GM12878 (cell line): ENCODE data around the gene HCN3. TPM values are rescaled to one million over a fixed set of nuclear protein-coding genes. Genes with fewer than 3 reads are reported as not detected.

Source experiments
- ATAC-seq: fragments of 200-7000 bp; cut with Tn5 transposase; 3 replicates; pipeline ENCODE4 v1.9.1; 2020; ENCODE audit warnings: mild to moderate bottlenecking, moderate library complexity
- BruUV-seq: library from RNA; stranded (reverse); fragments of 400-500 nt; replicated peaks from 2 replicates; lab custom pipeline; 2021; lab: Mats Ljungman, UMichigan
- CTCF ChIA-PET: fragments of 300-600 bp; sonication (Branson Sonifier 250); formaldehyde crosslinking; extraction: SDS; loops from one replicate; lab custom pipeline; 2021; ENCODE audit warnings: inconsistent platforms; lab: Yijun Ruan, JAX
- POLR2A ChIA-PET: fragments of 350-600 bp; formaldehyde crosslinking; extraction: SDS; loops from one replicate; lab custom pipeline; 2021; ENCODE audit warnings: inconsistent platforms; lab: Charles Lee
- RAD21 ChIA-PET: fragments of 300-600 bp; sonication (Branson Sonifier 250); formaldehyde crosslinking; loops from one replicate; lab custom pipeline; 2023; ENCODE audit warnings: antibody characterized with exemption; ENCODE audit not compliant: unreplicated experiment; lab: Charles Lee
- SMC1A ChIA-PET: fragments of 300-600 bp; sonication (Branson Sonifier 250); formaldehyde crosslinking; loops from one replicate; lab custom pipeline; 2023; ENCODE audit not compliant: unreplicated experiment, uncharacterized antibody; lab: Charles Lee
- DNase-seq: peaks from one replicate; pipeline ENCODE4 v3.0.0-alpha.2; 2011; ENCODE audit warnings: low read depth, low spot score
- FAIRE-seq: peaks from 3 replicates; lab custom pipeline; 2011; peaks lifted over from hg19 to GRCh38; lab: Jason Lieb, UNC
- H2AFZ ChIP-seq: 2 replicates; pipeline ENCODE4 v1.6.0; 2011; ENCODE audit warnings: low read depth, low read length, control low read depth; ENCODE audit not compliant: control insufficient read depth
- H3K27ac ChIP-seq: 2 replicates; pipeline ENCODE4 v1.5.1; 2011; ENCODE audit warnings: control low read depth; ENCODE audit not compliant: control insufficient read depth, insufficient read depth
- H3K27me3 ChIP-seq, 2 experiments: replicated peaks in 1 of 2; 2 replicates each; pipeline versions ENCODE4 v1.6.0 to v1.6.1; 2011; ENCODE audit warnings: low read length in 1 of 2; ENCODE audit not compliant: control insufficient read depth in 2 of 2, insufficient read depth in 2 of 2
- H3K36me3 ChIP-seq, 2 experiments: 2 replicates each; pipeline ENCODE4 v1.5.1; 2011; ENCODE audit warnings: low read length in 1 of 2; ENCODE audit not compliant: control insufficient read depth in 2 of 2, insufficient read depth in 2 of 2
- H3K4me1 ChIP-seq: 2 replicates; pipeline ENCODE4 v1.6.1; 2011; ENCODE audit warnings: mild to moderate bottlenecking, low read length, moderate library complexity, mixed read lengths; ENCODE audit not compliant: control insufficient read depth, insufficient read depth
- H3K4me2 ChIP-seq: 2 replicates; pipeline ENCODE4 v1.6.0; 2011; ENCODE audit warnings: control low read depth; ENCODE audit not compliant: control insufficient read depth, insufficient read depth
- H3K4me3 ChIP-seq: fragments of 200-600 bp; sonication (generic); 2 replicates; pipeline ENCODE4 v1.5.1; 2016
- H3K79me2 ChIP-seq: 2 replicates; pipeline ENCODE4 v1.6.0; 2011; ENCODE audit warnings: low read length; ENCODE audit not compliant: control insufficient read depth, insufficient read depth
- H3K9ac ChIP-seq: 2 replicates; pipeline ENCODE4 v1.8.0; 2011; ENCODE audit warnings: low read length, control low read depth, mixed read lengths; ENCODE audit not compliant: control insufficient read depth, insufficient read depth
- H3K9me3 ChIP-seq: replicated peaks from 3 replicates; pipeline ENCODE4 v1.5.1; 2011; ENCODE audit warnings: mild to moderate bottlenecking, low read length; ENCODE audit not compliant: control insufficient read depth, insufficient read depth
- H4K20me1 ChIP-seq: 2 replicates; pipeline ENCODE4 v1.6.0; 2011; ENCODE audit not compliant: control insufficient read depth, insufficient read depth
- EED ChIP-seq: sonication (generic); IDR thresholded peaks from 2 replicates; pipeline ENCODE4 v1.6.1; 2016; ENCODE audit warnings: antibody characterized with exemption, low read depth
- FOS ChIP-seq: IDR thresholded peaks from 3 replicates; pipeline ENCODE4 v1.6.1; 2011; ENCODE audit warnings: borderline replicate concordance; ENCODE audit not compliant: insufficient read length; ENCODE audit errors: extremely low read depth
- KDM1A ChIP-seq: fragments of 200-600 bp; sonication (generic); IDR thresholded peaks from 2 replicates; pipeline ENCODE4 v1.6.1; 2016; ENCODE audit warnings: borderline replicate concordance
- KLF5 ChIP-seq: fragments of 450-650 bp; IDR thresholded peaks from 2 replicates; pipeline ENCODE4 v1.6.1; 2014; ENCODE audit warnings: mild to moderate bottlenecking; ENCODE audit not compliant: partially characterized antibody
- NFXL1 ChIP-seq: fragments of 450-650 bp; IDR thresholded peaks from 2 replicates; pipeline ENCODE4 v1.6.1; 2017; ENCODE audit warnings: antibody characterized with exemption, mild to moderate bottlenecking, borderline replicate concordance
- NKRF ChIP-seq: fragments of 450-650 bp; conservative IDR thresholded peaks from 2 replicates; pipeline ENCODE4 v1.6.1; 2017; ENCODE audit warnings: mild to moderate bottlenecking, moderate library complexity
- RAD21 ChIP-seq: IDR thresholded peaks from 2 replicates; pipeline ENCODE4 v1.6.1; 2011; ENCODE audit warnings: mild to moderate bottlenecking, low read depth, low read length, moderate library complexity; ENCODE audit not compliant: insufficient read depth
- SIX5 ChIP-seq: IDR thresholded peaks from 2 replicates; pipeline ENCODE4 v1.6.1; 2011; ENCODE audit warnings: mild to moderate bottlenecking, low read depth, low read length, moderate library complexity; ENCODE audit not compliant: severe bottlenecking
- TARDBP ChIP-seq: IDR thresholded peaks from 2 replicates; pipeline ENCODE4 v1.6.1; 2016; ENCODE audit warnings: borderline replicate concordance
- TCF7 ChIP-seq: IDR thresholded peaks from 2 replicates; pipeline ENCODE4 v1.6.1; 2014; ENCODE audit warnings: antibody characterized with exemption, borderline replicate concordance
- WGBS: methylation state at CpG from one replicate; pipeline ENCODE4 v1.1.6; 2016; ENCODE audit warnings: low lambda C conversion rate; ENCODE audit not compliant: insufficient replicate concordance, insufficient coverage; ENCODE audit errors: missing lambda C conversion rate; 5-methylcytosine and 5-hydroxymethylcytosine counted together
- in situ Hi-C: fragments of 300-500 bp; cut with MboI; formaldehyde crosslinking; loops from 9 replicates; pipeline ENCODE4 v1.14.3; 2018; ENCODE audit warnings: mixed read lengths
- intact Hi-C: fragments of 100-400 bp; cut with micrococcal nuclease; formaldehyde crosslinking; loops from one replicate; pipeline ENCODE4 v1.14.2; 2022; ENCODE audit not compliant: unreplicated experiment
- polyA plus RNA-seq, 11 experiments: library from polyadenylated mRNA; depleted of rRNA in 4 of 11; unstranded in 6 of 11; stranded (reverse) in 5 of 11; fragments of >200 nt; fragmentation: Nextera tagmentation in 4 of 11; fragmentation: Illumina TruSeq in 1 of 11; extraction: Ambion mirVana in 4 of 11; extraction: Trizol in 1 of 11; gene quantifications; 1 replicate in 1 of 11; 2 replicates in 10 of 11; pipeline versions ENCODE4 v1.2.1 to v1.2.3, GENCODE V29; 2011 to 2016; ENCODE audit warnings: inconsistent platforms in 2 of 11, missing spikeins in 2 of 11, low read depth in 1 of 11
- total RNA-seq, 4 experiments: library from RNA; depleted of rRNA in 3 of 4; stranded (reverse); fragments of >200 nt in 3 of 4; fragmentation: Illumina TruSeq in 1 of 4; extraction: Trizol in 1 of 4; gene quantifications; 2 replicates each; pipeline versions ENCODE4 v1.2.1 to v1.2.3, GENCODE V29; 2013 to 2021
- TF ChIP-seq, protein P1 (sequence below): fragments of 450-650 bp; IDR thresholded peaks from 2 replicates; pipeline ENCODE4 v1.6.1; 2017; ENCODE audit warnings: borderline replicate concordance
- TF ChIP-seq, protein P2 (sequence below): IDR thresholded peaks from 2 replicates; pipeline ENCODE4 v1.6.1; 2012; ENCODE audit warnings: low read depth, low read length, improper control_type of control experiment
- TF ChIP-seq, protein P3 (sequence below): fragments of 450-650 bp; IDR thresholded peaks from 2 replicates; pipeline ENCODE4 v1.6.1; 2017; ENCODE audit warnings: mild to moderate bottlenecking, moderate library complexity

The HCN3 gene
- total and polyA plus RNA-seq, 10 of the 15 experiments (the other 5 are each of a cell fraction or from before 2014, with no cell fraction given), result 0.08 to 4.1 (median 1.8) TPM

DNA sequence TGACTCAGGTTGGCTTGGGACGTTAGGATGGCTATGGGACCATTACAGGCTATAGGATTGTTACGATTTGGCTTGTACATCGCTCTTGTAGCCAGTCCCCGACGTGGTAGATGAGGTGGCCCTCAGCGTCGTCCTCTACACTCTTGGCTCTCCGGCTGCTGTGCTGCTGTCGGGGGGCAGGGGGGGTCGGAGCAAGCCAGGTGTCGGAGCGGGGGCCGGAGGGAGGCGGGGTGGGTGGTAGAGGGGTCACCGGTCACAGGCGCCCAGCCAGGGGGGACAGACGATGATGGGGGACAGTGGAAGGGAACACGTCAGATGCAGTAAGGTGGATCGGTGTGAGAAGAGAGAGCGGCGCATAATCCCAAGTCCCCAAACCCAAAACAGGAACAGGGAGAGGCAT lies 8.6 kb upstream of the HCN3 start:
- intact Hi-C loops, result no loop called here
- no peak for DNase-seq
- no peaks in the 10 kb centered on the region for H3K9me3 ChIP-seq
- H3K4me2 ChIP-seq, result no peak overlapping the region
- TF ChIP-seq NFXL1, result no peak
- no peak for TF ChIP-seq NKRF
- no peak for TF ChIP-seq EED
- TF ChIP-seq TCF7, result no peak
- TF ChIP-seq, protein P1, sequence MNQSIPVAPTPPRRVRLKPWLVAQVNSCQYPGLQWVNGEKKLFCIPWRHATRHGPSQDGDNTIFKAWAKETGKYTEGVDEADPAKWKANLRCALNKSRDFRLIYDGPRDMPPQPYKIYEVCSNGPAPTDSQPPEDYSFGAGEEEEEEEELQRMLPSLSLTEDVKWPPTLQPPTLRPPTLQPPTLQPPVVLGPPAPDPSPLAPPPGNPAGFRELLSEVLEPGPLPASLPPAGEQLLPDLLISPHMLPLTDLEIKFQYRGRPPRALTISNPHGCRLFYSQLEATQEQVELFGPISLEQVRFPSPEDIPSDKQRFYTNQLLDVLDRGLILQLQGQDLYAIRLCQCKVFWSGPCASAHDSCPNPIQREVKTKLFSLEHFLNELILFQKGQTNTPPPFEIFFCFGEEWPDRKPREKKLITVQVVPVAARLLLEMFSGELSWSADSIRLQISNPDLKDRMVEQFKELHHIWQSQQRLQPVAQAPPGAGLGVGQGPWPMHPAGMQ, result no peak
- TF ChIP-seq FOS, result no peak
- no peak for TF ChIP-seq TARDBP
- TF ChIP-seq KLF5, result no peak
- TF ChIP-seq, protein P2, sequence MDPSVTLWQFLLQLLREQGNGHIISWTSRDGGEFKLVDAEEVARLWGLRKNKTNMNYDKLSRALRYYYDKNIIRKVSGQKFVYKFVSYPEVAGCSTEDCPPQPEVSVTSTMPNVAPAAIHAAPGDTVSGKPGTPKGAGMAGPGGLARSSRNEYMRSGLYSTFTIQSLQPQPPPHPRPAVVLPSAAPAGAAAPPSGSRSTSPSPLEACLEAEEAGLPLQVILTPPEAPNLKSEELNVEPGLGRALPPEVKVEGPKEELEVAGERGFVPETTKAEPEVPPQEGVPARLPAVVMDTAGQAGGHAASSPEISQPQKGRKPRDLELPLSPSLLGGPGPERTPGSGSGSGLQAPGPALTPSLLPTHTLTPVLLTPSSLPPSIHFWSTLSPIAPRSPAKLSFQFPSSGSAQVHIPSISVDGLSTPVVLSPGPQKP, result no peak
- TF ChIP-seq, protein P3, sequence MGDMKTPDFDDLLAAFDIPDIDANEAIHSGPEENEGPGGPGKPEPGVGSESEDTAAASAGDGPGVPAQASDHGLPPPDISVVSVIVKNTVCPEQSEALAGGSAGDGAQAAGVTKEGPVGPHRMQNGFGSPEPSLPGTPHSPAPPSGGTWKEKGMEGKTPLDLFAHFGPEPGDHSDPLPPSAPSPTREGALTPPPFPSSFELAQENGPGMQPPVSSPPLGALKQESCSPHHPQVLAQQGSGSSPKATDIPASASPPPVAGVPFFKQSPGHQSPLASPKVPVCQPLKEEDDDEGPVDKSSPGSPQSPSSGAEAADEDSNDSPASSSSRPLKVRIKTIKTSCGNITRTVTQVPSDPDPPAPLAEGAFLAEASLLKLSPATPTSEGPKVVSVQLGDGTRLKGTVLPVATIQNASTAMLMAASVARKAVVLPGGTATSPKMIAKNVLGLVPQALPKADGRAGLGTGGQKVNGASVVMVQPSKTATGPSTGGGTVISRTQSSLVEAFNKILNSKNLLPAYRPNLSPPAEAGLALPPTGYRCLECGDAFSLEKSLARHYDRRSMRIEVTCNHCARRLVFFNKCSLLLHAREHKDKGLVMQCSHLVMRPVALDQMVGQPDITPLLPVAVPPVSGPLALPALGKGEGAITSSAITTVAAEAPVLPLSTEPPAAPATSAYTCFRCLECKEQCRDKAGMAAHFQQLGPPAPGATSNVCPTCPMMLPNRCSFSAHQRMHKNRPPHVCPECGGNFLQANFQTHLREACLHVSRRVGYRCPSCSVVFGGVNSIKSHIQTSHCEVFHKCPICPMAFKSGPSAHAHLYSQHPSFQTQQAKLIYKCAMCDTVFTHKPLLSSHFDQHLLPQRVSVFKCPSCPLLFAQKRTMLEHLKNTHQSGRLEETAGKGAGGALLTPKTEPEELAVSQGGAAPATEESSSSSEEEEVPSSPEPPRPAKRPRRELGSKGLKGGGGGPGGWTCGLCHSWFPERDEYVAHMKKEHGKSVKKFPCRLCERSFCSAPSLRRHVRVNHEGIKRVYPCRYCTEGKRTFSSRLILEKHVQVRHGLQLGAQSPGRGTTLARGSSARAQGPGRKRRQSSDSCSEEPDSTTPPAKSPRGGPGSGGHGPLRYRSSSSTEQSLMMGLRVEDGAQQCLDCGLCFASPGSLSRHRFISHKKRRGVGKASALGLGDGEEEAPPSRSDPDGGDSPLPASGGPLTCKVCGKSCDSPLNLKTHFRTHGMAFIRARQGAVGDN, result no peak
- TF ChIP-seq RAD21, result no peak
- TF ChIP-seq KDM1A, result no peak
- TF ChIP-seq SIX5, result no peak
- TF ChIP-seq, all 136 proteins: peak for 0
- SMC1A ChIA-PET, result interaction anchor here (1.5 kb wide), 1 partner anchor 54 kb away, joined by 3 read pairs; no protein-coding TSS in a partner anchor
- Histone ChIP-seq H3K4me1 (peaks cover under 1% of the 10 kb centered on the region), H3K9ac (no peak overlapping the region), H2AFZ (no peak overlapping the region), H3K79me2 (peaks cover 28% of the 10 kb centered on the region), H3K4me3 (no peak overlapping the region), H3K36me3 (peaks cover 32 to 34% of the 10 kb centered on the region in 2 experiments), H3K27ac (no peak overlapping the region), H3K27me3 (no peaks in the 10 kb centered on the region), H4K20me1 (no peaks in the 10 kb centered on the region)
- BruUV-seq, result no TSS peak
- CTCF ChIA-PET, result no interaction called here
- in situ Hi-C loops, result no loop called here
- POLR2A ChIA-PET, result no interaction called here
- RAD21 ChIA-PET, result no interaction called here
- FAIRE-seq (no peak), ATAC-seq (no peak)
- 99% methylated on average over 9 of the region's 21 CpGs for WGBS
